ENCODE measurements around the gene TAS2R40.

TAS2R40 gene

GRCh38 chr7:143250199-143250598 lies 28.4 kb downstream of the TAS2R40 start:
- ATAC-seq, result no peak
- TF ChIP-seq, protein P1, sequence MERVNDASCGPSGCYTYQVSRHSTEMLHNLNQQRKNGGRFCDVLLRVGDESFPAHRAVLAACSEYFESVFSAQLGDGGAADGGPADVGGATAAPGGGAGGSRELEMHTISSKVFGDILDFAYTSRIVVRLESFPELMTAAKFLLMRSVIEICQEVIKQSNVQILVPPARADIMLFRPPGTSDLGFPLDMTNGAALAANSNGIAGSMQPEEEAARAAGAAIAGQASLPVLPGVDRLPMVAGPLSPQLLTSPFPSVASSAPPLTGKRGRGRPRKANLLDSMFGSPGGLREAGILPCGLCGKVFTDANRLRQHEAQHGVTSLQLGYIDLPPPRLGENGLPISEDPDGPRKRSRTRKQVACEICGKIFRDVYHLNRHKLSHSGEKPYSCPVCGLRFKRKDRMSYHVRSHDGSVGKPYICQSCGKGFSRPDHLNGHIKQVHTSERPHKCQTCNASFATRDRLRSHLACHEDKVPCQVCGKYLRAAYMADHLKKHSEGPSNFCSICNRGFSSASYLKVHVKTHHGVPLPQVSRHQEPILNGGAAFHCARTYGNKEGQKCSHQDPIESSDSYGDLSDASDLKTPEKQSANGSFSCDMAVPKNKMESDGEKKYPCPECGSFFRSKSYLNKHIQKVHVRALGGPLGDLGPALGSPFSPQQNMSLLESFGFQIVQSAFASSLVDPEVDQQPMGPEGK (CRISPR knock-in tag; IDR thresholded peaks at IDR 0.05; ENCODE audit: borderline replicate concordance), result no peak
- TF ChIP-seq ZFP3 (CRISPR knock-in tag; IDR thresholded peaks at IDR 0.05) (no peak), SNAI2 (CRISPR knock-in tag; IDR thresholded peaks at IDR 0.05) (no peak), ZC3H10 (CRISPR knock-in tag; IDR thresholded peaks at IDR 0.05) (no peak), BACH2 (CRISPR knock-in tag; IDR thresholded peaks at IDR 0.05; ENCODE audit: borderline replicate concordance) (no peak), CSDC2 (CRISPR knock-in tag; IDR thresholded peaks at IDR 0.05) (no peak), ZNF565 (CRISPR knock-in tag; conservative IDR thresholded peaks at IDR 0.05; ENCODE audit: low read depth) (no peak), ZFP30 (CRISPR knock-in tag; IDR thresholded peaks at IDR 0.05) (no peak)
- TF ChIP-seq, protein P2, sequence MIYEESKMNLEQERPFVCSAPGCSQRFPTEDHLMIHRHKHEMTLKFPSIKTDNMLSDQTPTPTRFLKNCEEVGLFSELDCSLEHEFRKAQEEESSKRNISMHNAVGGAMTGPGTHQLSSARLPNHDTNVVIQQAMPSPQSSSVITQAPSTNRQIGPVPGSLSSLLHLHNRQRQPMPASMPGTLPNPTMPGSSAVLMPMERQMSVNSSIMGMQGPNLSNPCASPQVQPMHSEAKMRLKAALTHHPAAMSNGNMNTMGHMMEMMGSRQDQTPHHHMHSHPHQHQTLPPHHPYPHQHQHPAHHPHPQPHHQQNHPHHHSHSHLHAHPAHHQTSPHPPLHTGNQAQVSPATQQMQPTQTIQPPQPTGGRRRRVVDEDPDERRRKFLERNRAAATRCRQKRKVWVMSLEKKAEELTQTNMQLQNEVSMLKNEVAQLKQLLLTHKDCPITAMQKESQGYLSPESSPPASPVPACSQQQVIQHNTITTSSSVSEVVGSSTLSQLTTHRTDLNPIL (CRISPR knock-in tag; IDR thresholded peaks at IDR 0.05; ENCODE audit: low read depth), result no peak

- no peak for ATAC-seq
- no peak for TF ChIP-seq ARNTL (CRISPR knock-in tag; IDR thresholded peaks at IDR 0.05; ENCODE audit: borderline replicate concordance, low read depth)
- no peak for TF ChIP-seq GLIS3 (CRISPR knock-in tag; IDR thresholded peaks at IDR 0.05)
- TF ChIP-seq ESRRG (CRISPR knock-in tag; IDR thresholded peaks at IDR 0.05), result no peak
- no peak for TF ChIP-seq ZNF565 (CRISPR knock-in tag; conservative IDR thresholded peaks at IDR 0.05; ENCODE audit: low read depth)
- no peak for TF ChIP-seq CSDC2 (CRISPR knock-in tag; IDR thresholded peaks at IDR 0.05)
- TF ChIP-seq ISL1 (CRISPR knock-in tag; IDR thresholded peaks at IDR 0.05), result no peak
- no peak for TF ChIP-seq BACH2 (CRISPR knock-in tag; IDR thresholded peaks at IDR 0.05; ENCODE audit: borderline replicate concordance)
- no peak for TF ChIP-seq ZNF70 (CRISPR knock-in tag; IDR thresholded peaks at IDR 0.05)
- no peak for TF ChIP-seq PPARA (CRISPR knock-in tag; IDR thresholded peaks at IDR 0.05; ENCODE audit: borderline replicate concordance)
- TF ChIP-seq OSR1 (CRISPR knock-in tag; IDR thresholded peaks at IDR 0.05), result no peak
- TF ChIP-seq SNAI2 (CRISPR knock-in tag; IDR thresholded peaks at IDR 0.05), result no peak
- TF ChIP-seq, protein P3, sequence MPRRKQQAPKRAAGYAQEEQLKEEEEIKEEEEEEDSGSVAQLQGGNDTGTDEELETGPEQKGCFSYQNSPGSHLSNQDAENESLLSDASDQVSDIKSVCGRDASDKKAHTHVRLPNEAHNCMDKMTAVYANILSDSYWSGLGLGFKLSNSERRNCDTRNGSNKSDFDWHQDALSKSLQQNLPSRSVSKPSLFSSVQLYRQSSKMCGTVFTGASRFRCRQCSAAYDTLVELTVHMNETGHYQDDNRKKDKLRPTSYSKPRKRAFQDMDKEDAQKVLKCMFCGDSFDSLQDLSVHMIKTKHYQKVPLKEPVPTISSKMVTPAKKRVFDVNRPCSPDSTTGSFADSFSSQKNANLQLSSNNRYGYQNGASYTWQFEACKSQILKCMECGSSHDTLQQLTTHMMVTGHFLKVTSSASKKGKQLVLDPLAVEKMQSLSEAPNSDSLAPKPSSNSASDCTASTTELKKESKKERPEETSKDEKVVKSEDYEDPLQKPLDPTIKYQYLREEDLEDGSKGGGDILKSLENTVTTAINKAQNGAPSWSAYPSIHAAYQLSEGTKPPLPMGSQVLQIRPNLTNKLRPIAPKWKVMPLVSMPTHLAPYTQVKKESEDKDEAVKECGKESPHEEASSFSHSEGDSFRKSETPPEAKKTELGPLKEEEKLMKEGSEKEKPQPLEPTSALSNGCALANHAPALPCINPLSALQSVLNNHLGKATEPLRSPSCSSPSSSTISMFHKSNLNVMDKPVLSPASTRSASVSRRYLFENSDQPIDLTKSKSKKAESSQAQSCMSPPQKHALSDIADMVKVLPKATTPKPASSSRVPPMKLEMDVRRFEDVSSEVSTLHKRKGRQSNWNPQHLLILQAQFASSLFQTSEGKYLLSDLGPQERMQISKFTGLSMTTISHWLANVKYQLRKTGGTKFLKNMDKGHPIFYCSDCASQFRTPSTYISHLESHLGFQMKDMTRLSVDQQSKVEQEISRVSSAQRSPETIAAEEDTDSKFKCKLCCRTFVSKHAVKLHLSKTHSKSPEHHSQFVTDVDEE (CRISPR knock-in tag; IDR thresholded peaks at IDR 0.05), result no peak
- no peak for TF ChIP-seq ZNF8 (CRISPR knock-in tag; IDR thresholded peaks at IDR 0.05)
- TF ChIP-seq ZFP30 (CRISPR knock-in tag; IDR thresholded peaks at IDR 0.05), result no peak
- no peak for TF ChIP-seq TOX (CRISPR knock-in tag; IDR thresholded peaks at IDR 0.05; ENCODE audit: borderline replicate concordance)
Observed at GRCh38 chr7:143250822-143251221, 29.0 kb downstream of the TAS2R40 start.

GRCh38 chr7:143252006-143252405 lies 30.2 kb downstream of the TAS2R40 start:
- no peak for ATAC-seq
- TF ChIP-seq, protein P2 (CRISPR knock-in tag; IDR thresholded peaks at IDR 0.05; ENCODE audit: low read depth), result no peak
- TF ChIP-seq, protein P1 (CRISPR knock-in tag; IDR thresholded peaks at IDR 0.05; ENCODE audit: borderline replicate concordance), result no peak
- no peak for TF ChIP-seq ZNF565 (CRISPR knock-in tag; conservative IDR thresholded peaks at IDR 0.05; ENCODE audit: low read depth)
- no peak for TF ChIP-seq TOX (CRISPR knock-in tag; IDR thresholded peaks at IDR 0.05; ENCODE audit: borderline replicate concordance)
- no peak for TF ChIP-seq GLIS3 (CRISPR knock-in tag; IDR thresholded peaks at IDR 0.05)

- ATAC-seq, result no peak
- TF ChIP-seq TCF4 (CRISPR knock-in tag; IDR thresholded peaks at IDR 0.05; ENCODE audit: borderline replicate concordance) (no peak), PPARA (CRISPR knock-in tag; IDR thresholded peaks at IDR 0.05; ENCODE audit: borderline replicate concordance) (no peak), ZFP3 (CRISPR knock-in tag; IDR thresholded peaks at IDR 0.05) (no peak), ZNF565 (CRISPR knock-in tag; conservative IDR thresholded peaks at IDR 0.05; ENCODE audit: low read depth) (no peak), CSDC2 (CRISPR knock-in tag; IDR thresholded peaks at IDR 0.05) (no peak), RARB (CRISPR knock-in tag; IDR thresholded peaks at IDR 0.05) (no peak), ZFP30 (CRISPR knock-in tag; IDR thresholded peaks at IDR 0.05) (no peak), ZNF70 (CRISPR knock-in tag; IDR thresholded peaks at IDR 0.05) (no peak)
- TF ChIP-seq, protein P3 (CRISPR knock-in tag; IDR thresholded peaks at IDR 0.05), result no peak
Observed at GRCh38 chr7:143255564-143255963, 33.7 kb downstream of the TAS2R40 start.
